Measurements from ENCODE around the gene GLS2. TPM values are rescaled to one million over a fixed set of nuclear protein-coding genes. Genes with fewer than 3 reads are reported as not detected.

Gene GLS2
- 1 to 10 TPM in 1 of 2 experiments, under 1 TPM in 1; 0.33 to 1.3 TPM for total RNA-seq

DNA sequence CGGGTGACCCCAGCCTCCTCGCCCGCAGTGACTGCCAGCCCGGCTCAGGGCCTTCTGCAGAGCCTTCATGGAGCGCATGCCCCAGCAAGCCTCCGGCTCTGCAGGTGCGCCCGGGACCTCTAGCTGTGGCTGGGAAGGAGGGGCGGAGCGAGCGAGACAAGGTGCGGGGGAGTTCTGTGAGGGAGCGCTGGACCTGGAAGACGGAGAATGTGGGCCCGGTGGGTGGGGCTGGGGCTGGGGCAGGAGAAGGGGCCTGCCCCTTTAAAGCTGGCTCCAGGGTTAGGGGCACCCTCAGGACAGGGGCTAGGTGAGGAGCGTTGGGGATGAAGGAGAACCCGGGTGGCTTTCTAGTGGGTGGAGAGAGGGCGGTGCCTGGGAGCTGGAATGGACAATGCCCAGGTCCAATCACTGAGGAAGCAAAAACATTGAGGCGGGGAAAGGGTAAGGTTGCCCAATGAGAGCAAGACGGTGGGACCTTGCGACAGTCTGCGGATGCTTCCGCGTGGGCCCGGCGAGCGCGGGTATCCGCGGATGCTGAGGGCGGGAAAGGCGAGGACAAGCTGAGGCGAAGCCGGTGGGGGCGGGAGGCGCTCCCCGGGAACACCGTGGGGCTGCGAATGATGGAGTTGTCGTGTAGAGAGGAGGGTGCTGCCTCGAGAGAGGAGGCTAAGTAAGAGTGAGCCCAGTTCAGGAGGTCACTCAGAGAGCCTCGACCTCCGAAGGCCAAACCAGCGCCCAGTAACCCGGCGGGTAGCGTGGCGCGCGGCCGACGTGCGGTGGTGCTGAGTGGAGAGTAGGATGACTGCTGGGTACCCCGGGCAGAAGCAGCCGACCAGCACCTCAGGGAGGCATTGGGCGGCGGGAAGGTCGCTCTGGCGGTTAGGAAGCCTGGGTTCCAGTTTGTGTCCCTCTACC lies at the start of gene GLS2:
Gene GLS2, minus strand, starts transcription at position 121 of the 915 bp plus-strand sequence. Its CDS starts 43 bp downstream, at position 78.
- Mint-ChIP-seq H3K9me3 (no peaks in the 10 kb centered on the region), H3K4me3 (peak within 1 kb of the TSS; percentile 71), H3K36me3 (ENCODE audit: low read depth) (no peaks in the 10 kb centered on the region), H3K4me1 (peaks cover 20% of the 10 kb centered on the region), H3K27me3 (peaks cover 50% of the 10 kb centered on the region), H3K27ac (no peak within 1 kb of the TSS)
- ChIA-PET POLR2A (interaction anchor here (0.8 to 2.1 kb wide), 2 partner anchors 12 to 39 kb away, joined by 3 to 6 read pairs; partner anchors contain the start of gene TIMELESS), CTCF (interaction anchor here (1.2 kb wide), 1 partner anchor 24 kb away, joined by 3 read pairs; no protein-coding TSS in a partner anchor)
- DNase-seq: peak; percentile 72

DNA sequence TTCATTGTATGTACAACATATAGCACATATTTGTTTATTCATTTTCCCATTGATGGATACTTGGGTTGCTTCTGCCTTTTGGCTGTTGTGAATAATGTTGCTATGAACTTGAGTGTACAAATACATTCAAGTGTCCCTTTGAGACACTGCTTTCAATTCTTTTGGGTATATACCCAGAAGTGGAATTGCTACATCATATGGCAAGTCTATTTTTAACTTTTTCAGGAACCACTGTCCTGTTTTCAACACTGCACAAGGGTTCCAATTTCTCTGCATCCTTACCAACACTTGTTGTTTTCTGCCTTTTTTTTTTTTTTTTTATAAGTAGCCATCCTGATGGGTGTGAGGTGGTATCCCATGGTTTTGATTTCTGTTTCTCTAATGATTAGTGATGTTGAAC lies 49.6 kb upstream of the GLS2 start:
- DNase-seq: no peak
- Mint-ChIP-seq H3K4me3 (no peak overlapping the region), H3K36me3 (ENCODE audit: low read depth) (no peaks in the 10 kb centered on the region), H3K27me3 (peaks cover 14% of the 10 kb centered on the region), H3K9me3 (no peaks in the 10 kb centered on the region), H3K27ac (no peak overlapping the region), H3K4me1 (no peaks in the 10 kb centered on the region)
- CTCF ChIA-PET: no interaction called here
- POLR2A ChIA-PET: no interaction called here

DNA sequence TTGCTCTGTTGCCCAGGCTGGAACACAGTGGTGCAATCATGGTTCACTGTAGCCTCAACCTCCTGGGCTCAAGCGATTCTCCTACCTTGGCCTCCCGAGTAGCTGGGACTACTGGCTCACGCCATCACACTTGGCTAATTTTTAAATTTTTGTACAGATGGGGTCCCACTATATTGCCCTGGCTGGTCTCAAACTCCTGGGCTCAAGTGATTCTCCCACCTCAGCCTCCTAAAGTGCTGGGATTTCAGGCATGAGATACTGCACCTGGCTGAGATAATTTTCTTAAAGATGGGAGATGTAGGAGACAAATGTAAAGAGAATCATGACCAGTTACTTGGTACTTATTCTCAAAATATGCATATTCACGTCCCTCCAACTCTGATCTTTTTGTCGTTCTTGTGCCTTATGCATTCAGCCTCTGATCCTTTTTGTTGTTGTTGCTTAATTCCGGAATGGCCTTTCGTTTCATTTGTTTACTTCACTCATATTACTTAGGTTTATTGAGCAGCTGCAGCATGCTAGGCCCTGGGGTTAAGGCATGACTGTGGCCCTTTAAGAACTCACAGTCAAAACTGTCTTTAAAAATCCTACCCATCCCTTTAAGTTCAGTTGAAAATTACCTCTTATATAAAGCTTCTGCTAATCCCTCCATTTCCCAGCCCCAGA lies 42.6 kb upstream of the GLS2 start:
- Mint-ChIP-seq H3K4me1 (no peaks in the 10 kb centered on the region), H3K27me3 (peaks cover 5% of the 10 kb centered on the region), H3K36me3 (ENCODE audit: low read depth) (no peaks in the 10 kb centered on the region), H3K9me3 (no peaks in the 10 kb centered on the region), H3K27ac (no peak overlapping the region), H3K4me3 (no peak overlapping the region)
- ChIA-PET CTCF (interaction anchor here (0.8 kb wide), 1 partner anchor 44 kb away, joined by 3 read pairs; no protein-coding TSS in a partner anchor), POLR2A (interaction anchor here (1.5 kb wide), 1 partner anchor 11 kb away, joined by 3 read pairs; no protein-coding TSS in a partner anchor)
- no peak for DNase-seq

DNA sequence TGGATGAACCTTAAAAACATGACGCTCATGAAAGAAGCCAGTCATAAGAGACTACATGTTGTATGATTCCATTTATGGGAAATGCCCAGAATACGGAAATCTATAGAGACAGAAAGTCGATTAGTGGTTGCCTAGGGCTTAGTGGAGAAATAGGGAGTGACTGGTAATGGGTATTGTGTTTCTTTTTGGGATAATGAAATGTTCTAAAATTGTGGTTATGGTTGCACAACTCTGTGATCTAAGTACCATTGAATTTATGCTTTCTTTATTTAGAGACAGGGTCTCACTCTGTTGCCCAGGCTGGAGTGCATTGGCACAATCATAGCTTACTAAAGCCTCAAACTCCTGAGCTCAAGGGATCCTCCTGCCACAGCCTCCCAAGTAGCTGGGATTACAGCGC lies 41.7 kb upstream of the GLS2 start:
- ChIA-PET POLR2A (interaction anchor here (1.5 kb wide), 1 partner anchor 12 kb away, joined by 3 read pairs; no protein-coding TSS in a partner anchor), CTCF (interaction anchor here (0.9 to 1.1 kb wide), 2 partner anchors 11 to 43 kb away, joined by 3 read pairs; no protein-coding TSS in a partner anchor)
- peaks cover 4% of the 10 kb centered on the region for H3K27me3 Mint-ChIP-seq
- no peaks in the 10 kb centered on the region for H3K4me1 Mint-ChIP-seq
- H3K4me3 Mint-ChIP-seq: no peak overlapping the region
- no peaks in the 10 kb centered on the region for H3K9me3 Mint-ChIP-seq
- DNase-seq: no peak
- no peak overlapping the region for H3K27ac Mint-ChIP-seq
- no peaks in the 10 kb centered on the region for H3K36me3 Mint-ChIP-seq (ENCODE audit: low read depth)

DNA sequence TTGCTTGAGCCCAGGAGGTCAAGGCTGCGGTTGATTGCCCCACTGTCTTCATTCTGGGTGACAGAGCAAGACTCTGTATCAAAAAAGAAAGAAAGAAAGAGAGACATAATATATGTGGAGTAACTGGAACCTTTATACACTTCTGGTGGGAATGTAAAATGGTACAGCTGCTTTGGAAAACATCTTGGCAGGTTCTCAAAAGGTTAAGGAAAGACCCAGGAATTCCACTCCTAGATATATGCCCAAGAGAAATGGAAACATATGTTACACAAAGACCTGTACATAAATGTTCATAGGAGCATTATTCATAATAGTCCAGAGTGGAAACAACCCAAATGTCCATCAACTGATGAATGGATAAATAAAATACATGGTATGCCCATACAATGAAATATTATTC lies 40.9 kb upstream of the GLS2 start:
- POLR2A ChIA-PET: no interaction called here
- no peaks in the 10 kb centered on the region for H3K4me1 Mint-ChIP-seq
- no peaks in the 10 kb centered on the region for H3K36me3 Mint-ChIP-seq (ENCODE audit: low read depth)
- no peaks in the 10 kb centered on the region for H3K9me3 Mint-ChIP-seq
- CTCF ChIA-PET: interaction anchor here (1.1 kb wide), 1 partner anchor 44 kb away, joined by 3 read pairs; no protein-coding TSS in a partner anchor
- no peak overlapping the region for H3K4me3 Mint-ChIP-seq
- no peak for DNase-seq
- H3K27ac Mint-ChIP-seq: no peak overlapping the region
- peaks cover 2% of the 10 kb centered on the region for H3K27me3 Mint-ChIP-seq

DNA sequence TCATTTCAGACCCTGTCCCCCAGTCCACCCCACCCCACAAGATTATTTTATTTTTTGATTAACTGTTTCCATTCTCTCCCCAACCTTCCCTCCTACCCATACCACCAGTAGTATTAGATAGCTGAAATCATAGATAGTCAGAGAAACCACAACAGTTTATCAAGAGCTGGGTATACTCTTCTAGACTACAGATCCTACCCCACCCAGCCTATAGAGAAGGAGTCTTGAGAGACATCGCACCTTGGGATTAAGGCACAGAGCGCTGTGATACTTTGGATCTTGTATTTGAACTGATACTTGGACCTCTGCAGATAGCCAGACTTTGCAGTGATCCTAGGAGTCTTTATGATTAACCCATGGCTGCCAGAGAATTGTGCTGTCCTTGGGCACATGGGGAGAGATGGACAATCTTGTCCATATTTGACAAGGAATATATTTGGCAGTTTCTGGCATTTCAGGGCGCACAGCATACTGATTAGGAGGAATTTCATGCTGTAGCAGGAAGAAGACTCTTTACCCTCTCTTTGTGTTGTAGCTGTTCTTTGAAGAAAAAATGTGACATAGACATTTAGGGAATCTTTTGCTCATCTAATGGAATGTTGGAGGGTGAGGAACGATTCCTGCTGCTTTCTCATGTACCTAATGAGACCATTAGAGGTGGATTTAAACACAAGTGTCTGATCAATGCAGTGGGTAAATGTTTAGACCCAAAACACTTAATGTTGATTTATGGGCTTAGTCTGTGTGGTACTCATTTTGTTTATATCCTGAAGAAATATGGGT lies 34.6 kb upstream of the GLS2 start:
- ChIA-PET POLR2A (interaction anchor here (1.8 to 1.9 kb wide), 2 partner anchors 106 to 113 kb away, joined by 4 to 6 read pairs; no protein-coding TSS in a partner anchor), CTCF (interaction anchor here (0.6 to 2.8 kb wide), 9 partner anchors 10 to 422 kb away, joined by 3 to 11 read pairs (median 3); no protein-coding TSS in a partner anchor)
- Mint-ChIP-seq H3K4me3 (peak overlapping the region; percentile 56), H3K9me3 (no peaks in the 10 kb centered on the region), H3K27me3 (no peaks in the 10 kb centered on the region), H3K27ac (no peak overlapping the region), H3K4me1 (peaks cover 25% of the 10 kb centered on the region), H3K36me3 (ENCODE audit: low read depth) (no peaks in the 10 kb centered on the region)
- no peak for DNase-seq

DNA sequence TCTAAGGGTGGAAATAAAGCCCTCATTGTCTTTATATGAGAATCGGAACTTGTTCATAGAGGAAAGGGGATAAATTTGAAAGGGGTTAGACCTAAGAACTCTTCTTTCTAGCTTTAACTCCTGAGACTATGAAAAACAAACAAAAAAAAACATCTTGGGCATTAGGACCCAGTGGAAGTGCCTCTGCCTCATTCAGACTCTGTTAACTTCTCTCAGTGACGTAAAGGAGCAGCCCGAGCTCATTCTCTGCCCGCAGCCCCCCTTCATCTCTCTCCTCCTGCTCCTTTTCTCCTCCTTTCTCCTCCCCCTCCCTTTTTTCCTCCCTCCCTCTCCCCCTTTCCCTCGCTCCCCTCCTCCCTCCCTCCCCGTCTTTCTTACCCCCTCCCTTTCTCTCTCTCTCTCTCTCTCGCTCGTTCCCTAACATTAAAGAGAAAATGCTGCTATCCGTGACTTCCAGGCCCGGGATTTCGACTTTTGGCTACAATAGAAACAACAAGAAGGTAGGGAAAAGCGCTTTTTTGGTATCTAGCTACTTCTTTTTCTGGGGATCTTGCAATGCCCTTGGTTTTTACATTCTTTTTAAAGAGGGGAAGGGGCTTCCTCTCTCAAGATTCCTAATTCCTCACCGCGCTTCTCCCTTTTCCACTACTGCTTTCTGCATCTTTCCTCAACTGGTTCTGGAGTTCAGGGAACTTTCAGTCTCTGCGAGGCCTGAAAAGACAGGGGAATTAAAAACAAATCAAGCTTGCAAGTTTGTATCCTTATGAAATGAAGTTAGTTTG lies 33.8 kb upstream of the GLS2 start, which contains the start of gene RBMS2:
Gene RBMS2, plus strand, starts transcription at position 231 of the 782 bp plus-strand sequence. Its CDS starts 204 bp downstream, at position 435.
- Mint-ChIP-seq H3K9me3 (no peaks in the 10 kb centered on the region), H3K4me3 (peak within 1 kb of the TSS; percentile 56), H3K27me3 (no peaks in the 10 kb centered on the region), H3K4me1 (peaks cover 25% of the 10 kb centered on the region), H3K36me3 (ENCODE audit: low read depth) (no peaks in the 10 kb centered on the region), H3K27ac (peak within 1 kb of the TSS; percentile 14)
- DNase-seq: peak; percentile 45
- POLR2A ChIA-PET: interaction anchor here (1.0 to 1.9 kb wide), 3 partner anchors 107 to 189 kb away, joined by 3 to 6 read pairs (median 4); no protein-coding TSS in a partner anchor
- CTCF ChIA-PET: interaction anchor here (0.5 to 2.8 kb wide), 12 partner anchors 9 to 254 kb away, joined by 3 to 11 read pairs (median 5); no protein-coding TSS in a partner anchor

DNA sequence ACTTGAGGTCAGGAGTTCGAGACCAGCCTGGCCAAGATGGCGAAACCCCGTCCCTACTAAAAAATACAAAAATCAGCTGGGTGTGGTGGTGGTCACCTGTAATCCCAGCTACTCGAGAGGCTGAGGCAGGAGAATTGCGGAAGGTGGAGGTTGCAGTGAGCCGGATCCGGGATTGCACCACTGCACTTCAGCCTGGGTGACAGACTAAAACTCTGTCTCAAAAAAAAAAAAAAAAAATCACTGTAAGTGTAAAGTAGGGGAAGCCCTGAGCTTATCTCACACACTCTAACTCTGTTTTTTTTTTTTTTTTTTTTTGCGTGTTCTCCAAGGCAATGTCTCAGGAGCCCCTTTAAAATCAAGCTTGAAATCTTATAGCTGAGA lies 33.2 kb upstream of the GLS2 start:
- ChIA-PET CTCF (interaction anchor here (0.7 to 2.8 kb wide), 9 partner anchors 8 to 255 kb away, joined by 3 to 11 read pairs (median 5); no protein-coding TSS in a partner anchor), POLR2A (interaction anchor here (1.0 to 1.9 kb wide), 2 partner anchors 108 to 188 kb away, joined by 3 to 6 read pairs; no protein-coding TSS in a partner anchor)
- no peaks in the 10 kb centered on the region for H3K9me3 Mint-ChIP-seq
- H3K4me1 Mint-ChIP-seq: peaks cover 25% of the 10 kb centered on the region
- H3K36me3 Mint-ChIP-seq (ENCODE audit: low read depth): no peaks in the 10 kb centered on the region
- DNase-seq: no peak
- no peaks in the 10 kb centered on the region for H3K27me3 Mint-ChIP-seq
- no peak overlapping the region for H3K27ac Mint-ChIP-seq
- peak overlapping the region; percentile 56 for H3K4me3 Mint-ChIP-seq

DNA sequence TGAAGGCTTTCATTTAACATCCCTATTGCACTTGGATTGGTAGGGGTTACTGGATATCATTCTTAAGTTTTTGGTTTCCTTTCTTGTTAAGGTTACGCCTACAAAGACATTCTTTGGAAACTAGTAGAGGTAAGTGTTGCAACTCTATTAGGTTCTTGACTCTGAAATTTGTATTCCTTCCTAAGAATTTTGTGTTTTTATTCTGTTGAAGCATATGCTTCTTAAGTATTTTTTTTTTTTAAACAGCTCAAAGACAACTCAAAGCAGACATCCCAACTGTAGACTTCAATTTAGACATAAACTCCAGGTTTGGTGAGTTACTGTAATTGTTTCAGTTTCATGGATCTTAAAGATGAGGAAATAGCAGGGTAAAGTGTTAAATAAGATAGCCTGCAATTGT lies 32.5 kb upstream of the GLS2 start:
- Mint-ChIP-seq H3K4me3 (no peak overlapping the region), H3K9me3 (no peaks in the 10 kb centered on the region), H3K27me3 (no peaks in the 10 kb centered on the region), H3K36me3 (ENCODE audit: low read depth) (no peaks in the 10 kb centered on the region), H3K27ac (no peak overlapping the region), H3K4me1 (peaks cover 25% of the 10 kb centered on the region)
- ChIA-PET POLR2A (no interaction called here), CTCF (interaction anchor here (1.8 to 2.8 kb wide), 3 partner anchors 21 to 74 kb away, joined by 6 to 11 read pairs (median 6); no protein-coding TSS in a partner anchor)
- no peak for DNase-seq

DNA sequence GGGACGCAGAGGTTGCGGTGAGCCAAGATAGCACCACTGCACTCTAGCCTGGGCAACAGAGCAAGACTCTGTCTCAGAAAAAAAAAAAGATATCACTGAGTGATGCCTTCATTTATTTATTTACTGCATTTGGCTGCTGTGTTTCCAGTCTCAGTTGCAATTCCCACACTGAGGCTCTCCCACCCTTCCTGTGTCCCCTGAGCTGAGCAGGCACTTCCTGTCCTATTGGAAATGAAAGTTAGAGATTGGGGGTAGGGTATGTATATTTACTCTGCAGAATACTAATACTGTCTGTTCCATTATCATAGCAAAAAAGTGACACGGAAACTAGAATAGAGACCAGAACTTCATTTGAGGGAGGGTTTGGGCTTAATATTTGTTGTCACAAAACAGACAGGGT lies 32.1 kb upstream of the GLS2 start:
- peaks cover 25% of the 10 kb centered on the region for H3K4me1 Mint-ChIP-seq
- ChIA-PET CTCF (interaction anchor here (2.8 kb wide), 1 partner anchor 74 kb away, joined by 11 read pairs; no protein-coding TSS in a partner anchor), POLR2A (no interaction called here)
- DNase-seq: no peak
- no peaks in the 10 kb centered on the region for H3K27me3 Mint-ChIP-seq
- no peak overlapping the region for H3K4me3 Mint-ChIP-seq
- no peaks in the 10 kb centered on the region for H3K9me3 Mint-ChIP-seq
- H3K36me3 Mint-ChIP-seq (ENCODE audit: low read depth): no peaks in the 10 kb centered on the region
- no peak overlapping the region for H3K27ac Mint-ChIP-seq

DNA sequence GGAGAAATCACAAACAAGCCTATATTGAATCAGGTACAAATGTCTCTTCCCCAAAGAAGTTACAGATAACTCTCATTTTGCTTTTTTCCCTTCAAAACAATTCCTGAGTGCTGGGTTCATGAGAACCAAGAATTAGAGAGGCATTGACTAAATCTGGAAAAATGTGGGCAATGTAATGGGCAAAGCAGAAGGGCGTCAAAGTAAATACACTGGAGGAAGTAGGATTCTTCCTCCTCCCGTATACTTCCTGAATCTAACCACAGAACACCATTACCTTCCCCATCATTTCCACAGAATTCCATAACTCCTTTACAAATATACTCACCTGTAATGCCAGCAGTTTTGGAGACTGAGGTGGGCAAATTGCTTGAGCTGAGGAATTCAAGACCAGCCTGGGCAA lies 30.6 kb upstream of the GLS2 start:
- peaks cover 27% of the 10 kb centered on the region for H3K4me1 Mint-ChIP-seq
- CTCF ChIA-PET: no interaction called here
- DNase-seq: no peak
- no peak overlapping the region for H3K4me3 Mint-ChIP-seq
- H3K27ac Mint-ChIP-seq: no peak overlapping the region
- no peaks in the 10 kb centered on the region for H3K36me3 Mint-ChIP-seq (ENCODE audit: low read depth)
- H3K9me3 Mint-ChIP-seq: no peaks in the 10 kb centered on the region
- POLR2A ChIA-PET: interaction anchor here (0.5 kb wide), 1 partner anchor 42 kb away, joined by 3 read pairs; no protein-coding TSS in a partner anchor
- peaks cover under 1% of the 10 kb centered on the region for H3K27me3 Mint-ChIP-seq

Measured in activated CD4-positive, alpha-beta memory T cell treated with anti-CD3 and anti-CD28 coated beads, Interleukin-2, amount 10 ng/mL, durations not matched to agents 7 days and 5 days (primary cell).